Measurements from ENCODE around the gene PRR12. TPM values are rescaled to one million over a fixed set of nuclear protein-coding genes. Genes with fewer than 3 reads are reported as not detected.

PRR12 gene
- total RNA-seq: 37.0 TPM

GRCh38 chr19:49590971-49591730 is at the start of gene PRR12:
PRR12 (plus strand) TSS chr19:49591182; CDS start chr19:49591655, 473 bp downstream.
- ATAC-seq (peak; percentile 71), DNase-seq (ENCODE audit: low spot score) (peak; percentile 82)
- intact Hi-C loops (cut with DNase I): no loop called here

- DNase-seq (ENCODE audit: low spot score) (no peak), ATAC-seq (no peak)
- intact Hi-C loops (cut with DNase I): loop anchor here (5.0 kb wide), 1 partner anchor 35 kb away; no protein-coding TSS in a partner anchor
Observed at GRCh38 chr19:49541914-49542313, 49.1 kb upstream of the PRR12 start.

GRCh38 chr19:49542446-49542845 is 48.5 kb upstream of the PRR12 start:
- no peak for DNase-seq (ENCODE audit: low spot score)
- no peak for ATAC-seq
- intact Hi-C loops (cut with DNase I): loop anchor here (5.0 kb wide), 1 partner anchor 35 kb away; no protein-coding TSS in a partner anchor

- DNase-seq (ENCODE audit: low spot score): no peak
- intact Hi-C loops (cut with DNase I): loop anchor here (5.0 kb wide), 1 partner anchor 36 kb away; no protein-coding TSS in a partner anchor
- no peak for ATAC-seq
Observed at GRCh38 chr19:49543032-49543431, 48.0 kb upstream of the PRR12 start.

- ATAC-seq (no peak), DNase-seq (ENCODE audit: low spot score) (no peak)
- intact Hi-C loops (cut with DNase I): loop anchor here (5.0 kb wide), 1 partner anchor 37 kb away; no protein-coding TSS in a partner anchor
Observed at GRCh38 chr19:49544154-49544553, 46.8 kb upstream of the PRR12 start.

- intact Hi-C loops (cut with DNase I): no loop called here
- peak; percentile 91 for ATAC-seq
- peak; percentile 81 for DNase-seq (ENCODE audit: low spot score)
Observed at GRCh38 chr19:49546825-49547565, 44.0 kb upstream of the PRR12 start.

GRCh38 chr19:49549045-49549444 is 41.9 kb upstream of the PRR12 start:
- intact Hi-C loops (cut with DNase I): no loop called here
- ATAC-seq (no peak), DNase-seq (ENCODE audit: low spot score) (no peak)

GRCh38 chr19:49551531-49551930 is 39.5 kb upstream of the PRR12 start:
- ATAC-seq: no peak
- DNase-seq (ENCODE audit: low spot score): no peak
- intact Hi-C loops (cut with DNase I): no loop called here

- ATAC-seq: no peak
- DNase-seq (ENCODE audit: low spot score): no peak
- intact Hi-C loops (cut with DNase I): no loop called here
Observed at GRCh38 chr19:49552749-49553148, 38.2 kb upstream of the PRR12 start.

GRCh38 chr19:49553451-49554271 is 37.3 kb upstream of the PRR12 start:
- intact Hi-C loops (cut with DNase I): no loop called here
- ATAC-seq (no peak), DNase-seq (ENCODE audit: low spot score) (no peak)

- DNase-seq (ENCODE audit: low spot score) (no peak), ATAC-seq (no peak)
- intact Hi-C loops (cut with DNase I): no loop called here
Observed at GRCh38 chr19:49554701-49555181, 36.2 kb upstream of the PRR12 start.

GRCh38 chr19:49555600-49556411 is 35.2 kb upstream of the PRR12 start:
- intact Hi-C loops (cut with DNase I): no loop called here
- peak; percentile 84 for DNase-seq (ENCODE audit: low spot score)
- peak; percentile 71 for ATAC-seq

GRCh38 chr19:49556412-49557398 is 34.3 kb upstream of the PRR12 start:
- intact Hi-C loops (cut with DNase I): no loop called here
- ATAC-seq (peak; percentile 8), DNase-seq (ENCODE audit: low spot score) (no peak)

GRCh38 chr19:49557641-49558325 is 33.2 kb upstream of the PRR12 start:
- intact Hi-C loops (cut with DNase I): no loop called here
- no peak for ATAC-seq
- DNase-seq (ENCODE audit: low spot score): no peak

GRCh38 chr19:49558591-49558990 is 32.4 kb upstream of the PRR12 start:
- ATAC-seq: no peak
- DNase-seq (ENCODE audit: low spot score): no peak
- intact Hi-C loops (cut with DNase I): no loop called here

- no peak for DNase-seq (ENCODE audit: low spot score)
- ATAC-seq: no peak
- intact Hi-C loops (cut with DNase I): no loop called here
Observed at GRCh38 chr19:49559443-49559842, 31.5 kb upstream of the PRR12 start.

- ATAC-seq: peak; percentile 4
- no peak for DNase-seq (ENCODE audit: low spot score)
- intact Hi-C loops (cut with DNase I): no loop called here
Observed at GRCh38 chr19:49559928-49560327, 31.1 kb upstream of the PRR12 start.
